GM19025 (cell line): ENCODE data around the gene EPS8.

Experiments
- ATAC-seq: cut with Tn5 transposase; IDR thresholded peaks from one replicate; pipeline ENCODE4 v1.9.1; 2021; ENCODE audit warnings: mild to moderate bottlenecking, low read depth, moderate library complexity; ENCODE audit not compliant: unreplicated experiment

EPS8 gene

DNA sequence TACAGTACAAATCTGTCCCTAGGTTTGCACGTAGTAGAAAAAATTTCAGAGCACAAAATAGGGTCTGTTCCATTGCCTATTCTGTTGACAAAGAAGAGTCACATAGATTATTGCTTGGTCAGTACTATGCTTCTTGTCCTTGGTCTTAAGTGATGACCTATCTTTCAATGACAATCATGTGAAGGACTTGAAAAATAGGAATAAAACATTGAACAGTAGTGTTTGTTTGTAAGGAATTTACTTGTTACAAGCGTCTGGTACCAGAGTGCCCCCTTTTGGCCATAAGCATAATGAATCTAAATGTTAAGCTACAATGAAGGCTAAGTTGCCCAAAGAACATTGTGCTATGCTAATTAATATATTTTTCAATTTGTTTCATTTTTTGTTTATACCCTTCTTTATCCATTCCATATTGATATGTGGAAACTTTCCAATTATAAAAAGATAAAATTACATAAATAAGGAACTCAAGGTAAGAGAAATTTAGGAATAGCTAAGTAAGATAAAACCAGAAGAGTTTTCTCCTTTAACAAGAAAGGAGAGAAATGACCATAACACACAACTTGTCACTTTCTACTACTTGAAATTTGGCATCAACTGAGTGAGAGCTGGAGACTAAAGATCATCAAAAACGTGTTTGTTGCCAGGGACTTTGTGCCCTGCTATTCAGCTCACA lies 204.7 kb downstream of the EPS8 start:
- ATAC-seq: no peak

DNA sequence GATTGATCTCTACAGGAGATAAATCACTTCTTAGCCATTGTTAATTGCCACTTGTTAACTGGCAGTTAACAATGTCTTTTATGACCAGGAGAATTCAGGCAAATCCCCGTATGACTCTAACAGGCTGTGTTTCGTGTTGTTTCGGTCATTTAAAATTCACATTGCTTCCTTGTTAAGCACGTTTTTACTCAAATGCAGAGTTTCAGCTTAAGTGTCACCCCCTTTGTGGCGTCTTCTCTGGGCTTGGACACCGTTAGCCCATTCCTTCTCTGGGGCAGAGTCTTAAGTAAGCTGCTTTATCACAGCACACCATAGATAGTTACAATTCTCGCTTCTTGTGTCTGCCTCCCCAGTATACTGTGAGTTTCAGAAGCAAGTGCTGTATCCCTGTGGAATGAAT lies 205.4 kb downstream of the EPS8 start:
- no peak for ATAC-seq

DNA sequence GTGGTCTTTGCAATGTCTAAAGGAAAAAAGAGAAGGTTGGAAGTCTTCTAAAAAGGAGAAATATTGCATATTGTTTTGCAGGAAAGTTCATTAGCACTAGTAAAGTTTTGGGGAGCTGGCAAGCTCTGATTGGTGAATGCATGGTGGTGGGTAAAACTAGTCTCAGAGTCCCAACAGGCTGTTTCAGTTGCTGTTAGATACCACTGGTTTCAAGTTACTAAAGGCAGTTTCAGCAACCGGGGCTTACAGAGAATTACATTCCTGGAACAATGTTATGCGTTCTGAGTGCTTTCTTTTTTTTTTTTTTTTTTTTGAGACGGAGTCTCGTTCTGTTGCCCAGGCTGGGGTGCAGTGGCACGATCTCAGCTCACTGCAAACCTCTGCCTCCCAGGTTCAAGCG lies 208.2 kb downstream of the EPS8 start:
- no peak for ATAC-seq

DNA sequence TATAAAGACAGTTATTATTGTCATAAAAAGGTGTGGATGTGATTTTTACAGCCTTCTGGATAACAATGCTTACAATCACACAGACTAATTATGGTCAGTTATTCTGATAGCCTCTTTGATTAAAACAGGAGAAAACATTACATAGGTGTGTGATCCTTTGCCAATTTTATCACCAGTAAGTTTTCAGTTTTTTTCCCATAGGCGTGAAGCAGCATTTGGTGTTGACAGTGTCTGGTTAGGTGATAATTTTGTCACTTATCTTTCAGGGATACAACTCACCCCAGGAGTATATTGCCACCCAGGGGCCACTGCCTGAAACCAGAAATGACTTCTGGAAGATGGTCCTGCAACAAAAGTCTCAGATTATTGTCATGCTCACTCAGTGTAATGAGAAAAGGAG lies 208.8 kb downstream of the EPS8 start:
- no peak for ATAC-seq

DNA sequence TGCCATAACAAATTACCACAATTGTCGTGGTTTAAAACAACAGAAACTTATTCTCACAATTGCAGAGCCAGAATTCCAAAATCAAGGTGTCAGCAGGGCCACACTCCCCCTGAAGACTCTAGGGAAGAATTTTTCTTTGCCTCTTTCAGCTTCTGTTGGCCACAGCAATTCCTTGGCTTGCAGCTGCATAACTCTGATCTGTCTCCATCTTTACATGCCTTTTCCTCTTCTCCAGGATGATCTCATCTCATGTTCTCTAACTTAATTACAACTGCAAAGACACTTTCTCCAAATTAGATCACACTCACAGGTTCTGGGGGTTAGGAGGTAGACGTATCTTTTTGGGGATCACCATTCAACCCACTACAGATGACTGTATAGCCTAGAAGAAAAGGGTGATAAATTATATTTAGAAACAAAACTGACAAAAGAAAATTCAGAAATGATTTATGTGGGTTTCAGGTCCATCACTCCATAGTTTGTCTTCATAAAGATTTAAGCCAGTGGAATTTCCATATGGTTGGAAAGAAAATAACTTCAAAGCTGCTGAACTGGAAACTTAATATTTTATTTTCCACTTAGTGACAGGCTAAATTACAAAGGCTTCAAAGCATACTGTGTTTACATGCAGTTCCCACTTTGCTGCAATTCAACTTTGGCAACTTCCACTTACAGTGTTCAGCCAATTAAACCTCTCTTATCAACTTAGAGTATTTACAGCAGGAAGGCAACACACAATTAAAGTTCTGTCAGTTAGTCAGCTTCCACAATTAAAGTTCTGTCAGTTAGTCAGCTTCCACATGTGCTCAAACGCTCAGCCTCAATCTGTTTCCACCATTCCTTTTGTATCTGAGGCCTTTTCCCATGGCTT lies 213.3 kb downstream of the EPS8 start:
- ATAC-seq: no peak

DNA sequence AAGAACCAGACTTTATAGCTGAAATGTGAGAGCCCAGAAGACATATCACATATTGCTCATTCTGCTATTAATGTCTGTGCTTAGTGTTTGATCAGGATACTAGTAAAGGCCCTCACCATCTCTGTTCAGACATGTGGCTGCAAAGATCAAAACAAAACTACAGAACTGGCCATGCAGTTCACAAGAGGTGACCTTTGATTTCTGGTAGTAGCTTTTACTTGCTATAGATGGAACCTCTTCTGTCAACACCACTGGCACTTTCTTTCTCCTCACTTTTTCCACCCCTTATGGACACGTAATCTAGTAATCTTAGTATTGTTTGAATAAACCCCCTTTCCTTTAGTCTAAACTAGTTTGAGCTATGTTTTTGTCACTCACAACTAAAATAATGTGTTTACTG lies 214.8 kb downstream of the EPS8 start:
- ATAC-seq: no peak
